GM18511 (cell line): ENCODE results near the gene CDSN.
"Not testable (repeated sequence)": the region's sequence is repeated elsewhere in the genome, so short reads cannot be mapped to it uniquely, and the experiment has no call there.

Experiments used
- ATAC-seq: cut with Tn5 transposase; IDR thresholded peaks from one replicate; pipeline ENCODE4 v1.9.1; 2021; ENCODE audit warnings: mild to moderate bottlenecking, moderate library complexity; ENCODE audit not compliant: unreplicated experiment

The CDSN gene

GRCh38 chr6:31090973-31091364 is 29.3 kb downstream of the CDSN start:
- ATAC-seq = no peak

DNA sequence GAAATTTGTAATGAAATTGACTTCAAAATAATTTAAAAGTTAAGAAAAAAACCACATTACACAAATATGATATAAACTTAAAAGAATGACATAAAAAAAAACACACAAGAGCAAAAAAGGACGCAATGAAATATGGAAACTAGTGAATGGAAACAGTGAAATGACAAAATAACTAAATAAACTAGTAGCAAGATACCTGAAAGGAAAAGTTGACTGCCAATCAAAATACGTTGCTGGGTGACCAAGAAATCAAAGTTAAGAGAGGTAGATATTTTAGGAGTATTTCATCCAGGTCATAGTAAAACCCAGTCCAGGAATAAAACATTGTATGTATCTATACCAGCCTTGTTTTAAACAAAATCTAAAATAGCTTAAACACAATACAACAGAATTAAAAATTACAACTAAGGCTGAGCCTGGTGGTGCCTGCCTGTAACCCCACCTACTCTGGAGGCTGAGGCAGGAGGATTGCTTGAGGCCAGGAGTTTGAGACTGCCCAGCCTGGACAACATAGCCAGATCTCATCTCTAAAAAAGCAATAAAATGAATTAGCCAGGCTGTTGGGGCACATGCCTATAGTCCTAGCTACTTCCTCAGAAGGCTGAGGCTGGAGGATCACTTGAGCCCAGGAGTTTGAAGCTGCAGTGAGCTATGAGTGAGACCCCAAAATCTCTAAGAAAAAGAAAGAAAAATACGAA is 29.8 kb downstream of the CDSN start:
- ATAC-seq = no peak

DNA sequence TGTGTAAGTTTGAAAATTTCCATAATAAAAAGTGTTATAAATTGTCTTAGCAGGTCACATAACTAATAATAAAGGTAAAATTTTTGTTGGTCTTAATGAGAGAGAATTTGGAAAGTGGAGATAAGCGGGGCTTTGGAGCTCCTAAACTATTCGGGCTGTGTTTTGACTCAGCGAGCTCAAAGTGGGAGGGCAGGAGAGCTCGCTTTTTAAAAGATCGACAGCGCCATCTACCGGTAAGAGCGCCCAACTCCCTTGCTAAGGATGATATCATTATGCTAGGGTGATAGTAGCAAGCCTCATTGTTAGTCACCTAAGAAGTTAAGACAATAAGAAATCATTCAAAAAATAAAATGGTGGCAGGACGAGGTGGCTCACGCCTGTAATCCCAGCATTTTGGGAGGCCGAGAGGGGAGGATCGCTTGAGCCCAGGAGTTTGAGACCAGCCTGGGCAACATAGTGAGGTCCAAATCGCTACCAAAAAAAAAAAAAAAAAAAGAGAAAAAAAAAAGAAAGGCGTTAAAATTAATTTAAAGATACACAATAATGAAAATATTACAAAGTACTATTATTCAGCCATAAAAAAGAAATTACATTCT is 32.7 kb downstream of the CDSN start:
- no peak for ATAC-seq

DNA sequence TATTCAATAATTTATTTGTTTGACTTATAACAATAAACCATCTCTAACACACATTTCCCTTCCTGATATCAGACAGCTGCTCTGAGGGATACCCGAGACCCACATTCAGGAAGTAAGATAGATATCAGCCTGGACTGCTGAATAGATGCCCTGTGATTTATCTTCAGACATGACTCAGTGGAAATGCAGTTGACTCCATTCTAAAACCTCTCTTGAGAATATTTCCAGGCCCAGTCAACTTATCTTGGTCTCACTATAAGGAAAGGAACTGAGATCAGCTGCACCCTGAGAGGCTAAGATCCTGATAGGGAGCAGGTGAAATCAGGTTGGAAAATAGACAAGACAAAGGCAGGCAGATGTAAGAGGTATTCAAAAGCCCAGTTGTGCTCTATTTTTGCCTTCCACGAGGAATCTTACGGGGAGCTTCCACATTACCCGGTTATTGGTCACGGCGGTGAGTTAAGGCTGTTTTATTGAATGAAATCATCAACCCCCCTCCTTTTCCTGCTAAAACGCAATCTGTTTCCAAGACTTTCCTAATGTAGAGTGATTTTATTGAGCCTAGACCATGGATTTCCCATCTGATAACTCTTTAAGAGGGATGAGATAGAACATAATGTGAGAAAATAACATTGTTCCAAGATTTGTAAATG is 33.3 kb downstream of the CDSN start:
- ATAC-seq = no peak

DNA sequence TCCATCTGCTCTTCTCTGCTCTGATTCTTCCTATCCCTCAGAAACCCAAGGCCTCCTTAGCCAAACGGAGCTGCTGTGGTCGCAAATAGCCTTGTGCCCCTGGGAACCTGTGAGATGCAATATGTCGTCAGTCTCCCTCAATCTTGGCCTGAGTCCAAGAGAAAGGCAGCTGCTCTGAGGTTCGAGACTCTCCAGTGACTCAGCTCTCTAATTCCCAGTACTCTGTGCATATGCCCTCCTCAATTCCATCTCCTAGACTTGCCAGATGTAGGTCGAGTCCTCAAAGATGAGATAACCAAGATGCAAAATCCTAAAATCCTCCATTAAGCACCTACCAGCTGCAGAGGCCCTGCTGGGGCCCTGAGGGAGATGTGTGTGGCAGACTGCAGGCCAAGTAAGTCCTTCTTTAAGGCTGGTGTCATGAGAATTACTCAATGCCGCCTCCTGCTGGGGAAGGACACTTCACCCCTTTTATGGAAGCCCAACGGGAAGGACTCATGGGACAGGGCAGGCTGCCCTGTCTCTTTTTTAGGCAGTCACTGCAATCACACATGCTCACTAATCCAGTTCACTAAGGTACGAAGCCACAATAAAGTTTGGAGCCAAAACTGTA is 36.4 kb downstream of the CDSN start:
- ATAC-seq = no peak

DNA sequence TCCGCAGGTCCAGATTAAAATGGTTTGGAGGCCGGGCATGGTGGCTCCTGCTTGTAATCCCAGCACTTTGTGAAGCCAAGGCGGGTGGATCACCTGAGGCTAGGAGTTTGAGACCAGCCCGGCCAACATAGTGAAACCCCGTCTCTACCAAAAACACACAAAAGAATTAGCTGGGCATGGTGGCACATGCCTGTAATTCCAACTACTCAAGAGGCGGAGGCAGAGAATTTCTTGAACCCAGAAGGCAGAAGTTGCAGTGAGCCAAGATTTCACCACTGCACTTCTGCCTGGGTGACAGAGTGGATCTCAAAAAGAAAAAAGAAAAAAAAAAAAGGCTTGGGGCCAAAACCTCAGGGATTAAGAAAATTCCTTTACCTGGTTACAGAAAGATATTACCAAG is 38.4 kb downstream of the CDSN start:
- ATAC-seq = no peak

DNA sequence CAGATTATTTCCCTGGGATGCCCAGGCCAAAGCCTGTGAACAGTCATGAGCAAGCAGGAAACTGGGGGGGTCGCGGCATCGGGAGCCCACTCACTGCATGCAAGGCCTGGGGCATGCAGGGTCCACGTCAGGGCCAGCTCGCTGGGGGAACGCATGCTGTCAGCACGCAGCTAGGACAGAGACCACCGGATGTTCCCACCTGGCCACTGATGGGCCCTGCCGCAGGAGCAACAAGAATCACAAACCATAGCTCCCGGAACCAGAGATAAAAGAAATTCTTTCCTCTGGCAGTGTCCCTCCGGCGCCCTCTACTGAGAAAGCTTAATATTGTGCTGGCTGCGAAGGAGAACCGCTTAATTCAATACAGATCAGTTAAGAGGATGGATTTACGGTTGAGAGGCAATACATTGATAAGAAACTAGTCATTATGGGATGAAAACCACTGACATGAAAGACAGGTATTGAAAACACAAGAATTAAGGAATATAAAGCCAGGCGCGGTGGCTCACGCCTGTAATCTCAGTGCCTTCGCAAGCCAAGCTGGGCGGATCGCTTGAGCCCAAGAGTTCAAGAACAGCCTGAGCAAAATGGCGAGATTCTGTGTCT is 40.5 kb downstream of the CDSN start:
- ATAC-seq = no peak

DNA sequence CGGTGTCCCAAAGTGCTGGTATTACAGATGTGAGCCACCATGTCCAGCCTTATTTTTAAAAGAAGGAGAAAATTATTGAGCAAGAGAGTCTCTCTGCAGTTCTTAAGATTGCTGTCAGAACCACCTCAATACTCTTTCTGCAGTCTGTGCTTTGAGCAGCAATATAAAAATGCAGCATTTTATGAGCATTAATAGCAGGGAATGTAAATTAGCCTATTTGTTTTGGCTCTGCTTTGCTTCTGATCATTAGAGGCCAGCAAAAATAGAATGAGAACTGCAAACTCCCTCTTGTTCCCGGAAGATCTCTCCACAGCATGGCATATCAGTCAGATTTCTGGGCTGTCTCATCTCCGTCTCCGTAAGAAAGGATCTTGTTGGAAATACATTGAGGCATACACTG is 43.6 kb downstream of the CDSN start:
- ATAC-seq = no peak

GRCh38 chr6:31075528-31075927 is 44.7 kb downstream of the CDSN start:
- ATAC-seq = no peak

- no peak for ATAC-seq
Observed at GRCh38 chr6:31074401-31074800, 45.8 kb downstream of the CDSN start.

DNA sequence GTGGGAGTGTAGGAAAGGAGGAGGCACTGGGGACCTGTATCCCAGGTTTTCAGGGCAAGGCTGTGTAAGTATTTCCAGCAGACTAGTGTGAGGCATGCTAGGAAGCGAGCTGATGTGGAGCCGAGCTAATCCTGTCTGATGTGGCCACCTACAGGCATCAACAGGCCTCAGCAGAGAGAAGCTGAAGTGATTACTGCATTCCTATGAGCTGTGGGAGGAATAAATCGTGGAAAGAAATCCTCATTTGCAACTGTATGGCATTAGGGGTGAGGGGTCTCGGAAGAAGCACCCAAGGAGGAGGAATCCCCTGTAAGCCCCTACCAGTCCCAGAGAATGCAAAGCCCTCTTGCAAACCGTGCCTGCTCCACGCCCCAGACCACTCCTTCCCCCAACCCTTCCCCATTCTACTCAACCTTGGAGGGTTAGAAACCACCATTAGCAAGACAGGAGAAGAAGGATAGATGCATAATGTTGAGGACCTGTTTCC is 49.5 kb downstream of the CDSN start:
- ATAC-seq = no peak

- no peak for ATAC-seq
Observed at GRCh38 chr6:31068669-31069340, 51.4 kb downstream of the CDSN start.

GRCh38 chr6:31067891-31068668 is 52.2 kb downstream of the CDSN start:
- ATAC-seq = not testable (repeated sequence)

DNA sequence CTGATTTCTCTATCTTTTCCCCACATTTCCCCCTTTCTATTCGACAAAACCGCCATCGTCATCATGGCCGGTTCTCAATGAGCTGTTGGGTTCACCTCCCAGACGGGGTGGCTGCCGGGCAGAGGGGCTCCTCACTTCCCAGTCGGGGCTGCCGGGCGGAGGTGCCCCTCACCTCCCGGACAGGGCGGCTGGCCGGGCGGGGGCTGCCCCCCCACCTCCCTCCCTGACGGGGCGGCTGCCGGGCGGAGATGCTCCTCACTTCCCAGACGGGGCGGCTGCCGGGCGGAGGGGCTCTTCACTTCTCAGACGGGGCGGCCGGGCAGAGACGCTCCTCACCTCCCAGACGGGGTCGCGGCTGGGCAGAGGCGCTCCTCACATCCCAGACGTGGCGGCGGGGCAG is 53.2 kb downstream of the CDSN start:
- ATAC-seq = not testable (repeated sequence)

- ATAC-seq = no peak
Observed at GRCh38 chr6:31065556-31065955, 54.7 kb downstream of the CDSN start.
